ENCODE measurements around the gene SHISA7. TPM values are rescaled to one million over a fixed set of nuclear protein-coding genes. Genes with fewer than 3 reads are reported as not detected.
A peak's percentile ranks its signal among the peaks of the same experiment; 100 is the strongest.

SHISA7 gene
- total RNA-seq, 1 donor from 2014 or later, result not detected

DNA sequence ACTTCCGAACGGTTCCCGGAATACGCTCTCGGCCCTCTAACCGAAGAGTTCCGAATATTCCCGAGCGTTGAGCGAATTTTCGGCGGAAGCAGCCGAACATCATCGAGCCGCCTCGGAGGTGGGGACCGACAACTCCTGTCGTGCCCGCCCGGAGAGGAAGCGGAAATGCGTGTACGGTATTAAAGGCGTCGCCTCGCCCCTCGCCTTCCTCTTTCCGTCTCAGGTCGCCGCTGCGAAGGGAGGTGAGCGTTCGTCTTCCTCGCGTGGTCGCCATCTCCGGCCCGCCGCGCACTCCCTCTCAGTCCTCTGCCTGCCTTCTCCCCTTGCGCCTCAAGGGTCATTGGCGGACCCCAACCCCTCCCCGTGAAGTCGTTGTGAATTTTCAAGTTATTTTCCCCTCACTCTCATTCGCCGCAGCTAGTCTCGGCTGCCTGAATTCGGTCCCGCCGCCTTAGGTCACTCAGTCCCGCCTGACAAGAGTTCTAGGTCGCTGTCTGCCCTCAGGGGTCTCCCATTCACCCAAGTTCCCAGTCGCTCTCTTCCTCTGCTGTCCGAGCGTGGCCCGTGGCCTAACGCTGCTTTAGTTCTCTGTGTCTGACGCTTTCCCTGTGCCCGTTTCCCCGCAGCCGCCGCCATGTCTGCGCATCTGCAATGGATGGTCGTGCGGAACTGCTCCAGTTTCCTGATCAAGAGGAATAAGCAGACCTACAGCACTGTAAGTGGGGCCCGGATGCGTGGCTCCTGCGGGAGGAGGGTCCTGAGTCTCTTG is 57.2 kb downstream of the SHISA7 start, which contains the start of gene RPL28:
Gene RPL28, plus strand, starts transcription at position 209 of the 769 bp plus-strand sequence. Its CDS starts 426 bp downstream, at position 635.
- Mint-ChIP-seq H3K4me1 (ENCODE audit: low read depth) (peaks cover 55% of the 10 kb centered on the region), H3K36me3 (ENCODE audit: low read depth) (peaks cover 21% of the 10 kb centered on the region), H3K4me3 (ENCODE audit: unreplicated experiment) (peak within 1 kb of the TSS; percentile 99), H3K9me3 (ENCODE audit: low read depth) (no peaks in the 10 kb centered on the region), H3K27ac (ENCODE audit: unreplicated experiment) (peak within 1 kb of the TSS; percentile 99), H3K27me3 (ENCODE audit: low read depth) (no peaks in the 10 kb centered on the region)
- no peak for TF ChIP-seq CTCF (IDR thresholded peaks at IDR 0.05)
- DNase-seq (ENCODE audit: low spot score), result peak; percentile 98

GRCh38 chr19:55384920-55385723 is 58.0 kb downstream of the SHISA7 start:
- no peaks in the 10 kb centered on the region for H3K9me3 Mint-ChIP-seq (ENCODE audit: low read depth)
- H3K27me3 Mint-ChIP-seq (ENCODE audit: low read depth), result no peaks in the 10 kb centered on the region
- peak overlapping the region; percentile 93 for H3K27ac Mint-ChIP-seq (ENCODE audit: unreplicated experiment)
- peaks cover 47% of the 10 kb centered on the region for H3K4me1 Mint-ChIP-seq (ENCODE audit: low read depth)
- peak; percentile 18 for TF ChIP-seq CTCF (IDR thresholded peaks at IDR 0.05)
- DNase-seq (ENCODE audit: low spot score), result no peak
- peak overlapping the region; percentile 99 for H3K4me3 Mint-ChIP-seq (ENCODE audit: unreplicated experiment)
- peaks cover 21% of the 10 kb centered on the region for H3K36me3 Mint-ChIP-seq (ENCODE audit: low read depth)

GRCh38 chr19:55384131-55384919 is 58.8 kb downstream of the SHISA7 start, which contains the start of gene TMEM238:
TSS of gene TMEM238 (minus strand) at chr19:55384292. CDS start at chr19:55384259, 33 bp downstream.
- peak within 1 kb of the TSS; percentile 93 for H3K27ac Mint-ChIP-seq (ENCODE audit: unreplicated experiment)
- no peaks in the 10 kb centered on the region for H3K27me3 Mint-ChIP-seq (ENCODE audit: low read depth)
- H3K9me3 Mint-ChIP-seq (ENCODE audit: low read depth), result no peaks in the 10 kb centered on the region
- H3K36me3 Mint-ChIP-seq (ENCODE audit: low read depth), result peaks cover 16% of the 10 kb centered on the region
- peak within 1 kb of the TSS; percentile 99 for H3K4me3 Mint-ChIP-seq (ENCODE audit: unreplicated experiment)
- DNase-seq (ENCODE audit: low spot score), result no peak
- H3K4me1 Mint-ChIP-seq (ENCODE audit: low read depth), result peaks cover 40% of the 10 kb centered on the region
- TF ChIP-seq CTCF (IDR thresholded peaks at IDR 0.05), result no peak

DNA sequence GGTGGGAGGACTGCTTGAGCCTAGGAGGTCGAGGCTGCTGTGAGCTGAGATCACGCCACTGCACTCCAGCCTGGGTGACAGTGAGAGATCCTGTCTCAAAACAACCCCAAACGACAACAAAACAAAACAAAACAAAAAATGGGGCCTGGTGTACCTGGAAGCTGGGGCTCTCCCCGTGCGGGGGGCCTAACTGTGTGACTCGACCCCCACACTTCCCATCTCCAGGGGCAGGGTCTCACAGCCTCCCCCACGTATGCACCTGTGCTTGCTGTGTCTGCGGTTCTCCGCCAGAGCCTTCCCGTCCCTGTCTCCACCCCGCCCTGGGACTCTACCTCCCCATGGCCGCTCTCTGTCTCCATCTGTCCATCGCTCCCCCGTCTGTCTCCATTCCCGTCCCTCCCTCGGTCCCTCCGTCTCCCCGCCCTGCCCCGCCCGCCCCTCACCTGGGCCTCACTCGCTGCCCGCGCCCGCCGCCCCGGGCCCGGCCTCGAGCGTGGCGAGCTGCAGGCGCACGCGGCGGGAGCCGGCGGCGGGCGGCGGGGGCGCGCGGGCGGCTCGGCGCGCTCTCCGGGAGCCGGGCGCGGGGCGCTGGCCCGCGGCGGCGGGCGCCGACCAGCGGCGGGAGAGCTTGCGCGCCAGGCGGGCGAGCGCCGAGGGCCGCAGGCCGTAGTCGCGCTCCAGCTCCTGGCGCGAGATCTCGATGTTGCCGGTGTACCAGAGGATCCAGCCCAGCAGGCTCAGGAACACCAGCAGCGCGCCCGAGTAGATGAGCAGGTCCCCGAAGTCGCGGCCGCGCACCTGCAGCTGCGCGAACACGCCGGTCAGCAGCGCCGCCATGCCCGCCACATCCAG is 59.6 kb downstream of the SHISA7 start:
- Mint-ChIP-seq H3K4me1 (ENCODE audit: low read depth) (peaks cover 34% of the 10 kb centered on the region), H3K27me3 (ENCODE audit: low read depth) (no peaks in the 10 kb centered on the region), H3K27ac (ENCODE audit: unreplicated experiment) (peak overlapping the region; percentile 66), H3K36me3 (ENCODE audit: low read depth) (peaks cover 16% of the 10 kb centered on the region), H3K4me3 (ENCODE audit: unreplicated experiment) (peak overlapping the region; percentile 66), H3K9me3 (ENCODE audit: low read depth) (no peaks in the 10 kb centered on the region)
- TF ChIP-seq CTCF (IDR thresholded peaks at IDR 0.05), result peak; percentile 64
- no peak for DNase-seq (ENCODE audit: low spot score)
